A549 (cell line): ENCODE measurements around the gene DDX27. TPM values are rescaled to one million over a fixed set of nuclear protein-coding genes. Genes with fewer than 3 reads are reported as not detected.

Source experiments
- ATOH8 ChIP-seq: fragments of 250-450 bp; sonication (Bioruptor Pico); IDR thresholded peaks from 2 replicates; pipeline ENCODE4 v1.5.0; 2020; ENCODE audit warnings: low read depth, mild to moderate bottlenecking, moderate library complexity
- BHLHE40 ChIP-seq: IDR thresholded peaks from 2 replicates; pipeline ENCODE4 v1.6.1; 2012; ENCODE audit warnings: low read depth, low read length, inconsistent platforms
- CBX2 ChIP-seq: fragments of 200-600 bp; sonication (generic); IDR thresholded peaks from 2 replicates; pipeline ENCODE4 v1.6.1; 2016; ENCODE audit warnings: low read depth, mild to moderate bottlenecking, borderline replicate concordance
- CBX8 ChIP-seq: fragments of 200-600 bp; sonication (generic); IDR thresholded peaks from 2 replicates; pipeline ENCODE4 v1.6.1; 2016
- CEBPB ChIP-seq, 2 experiments: fragments of >200 bp in 1 of 2; sonication (Bioruptor Twin) in 1 of 2; formaldehyde crosslinking in 1 of 2; IDR thresholded peaks; 2 replicates each; pipeline ENCODE4 v1.6.1; 2012 to 2016
- CHD2 ChIP-seq: fragments of 150-350 bp; IDR thresholded peaks from 2 replicates; pipeline ENCODE4 v1.6.1; 2014; ENCODE audit warnings: low read length; ENCODE audit not compliant: partially characterized antibody
- E2F6 ChIP-seq: IDR thresholded peaks from 2 replicates; pipeline ENCODE4 v1.6.1; 2012; ENCODE audit warnings: low read depth, borderline replicate concordance
- EHF ChIP-seq: fragments of 250-450 bp; sonication (Bioruptor Pico); IDR thresholded peaks from 2 replicates; pipeline ENCODE4 v1.5.0; 2020; ENCODE audit warnings: mild to moderate bottlenecking
- EHMT2 ChIP-seq: fragments of 200-600 bp; sonication (generic); IDR thresholded peaks from 2 replicates; pipeline ENCODE4 v1.6.1; 2016; ENCODE audit warnings: antibody characterized with exemption, low read depth, mild to moderate bottlenecking, moderate library complexity
- FOSB ChIP-seq: fragments of 250-450 bp; sonication (Bioruptor Pico); IDR thresholded peaks from 2 replicates; pipeline ENCODE4 v1.5.0; 2020; ENCODE audit warnings: mild to moderate bottlenecking, moderate library complexity
- HDAC2 ChIP-seq: fragments of 200-600 bp; sonication (generic); IDR thresholded peaks from 2 replicates; pipeline ENCODE4 v1.6.1; 2016
- HES2 ChIP-seq: fragments of >200 bp; sonication (Bioruptor Twin); formaldehyde crosslinking; IDR thresholded peaks from 2 replicates; pipeline ENCODE4 v1.6.1; 2016
- HEYL ChIP-seq: fragments of 250-450 bp; sonication (Bioruptor Pico); IDR thresholded peaks from 2 replicates; pipeline ENCODE4 v1.8.0; 2021; ENCODE audit warnings: mild to moderate bottlenecking, moderate library complexity
- HOXB5 ChIP-seq: fragments of 250-450 bp; sonication (Bioruptor Pico); IDR thresholded peaks from 2 replicates; pipeline ENCODE4 v1.5.0; 2020; ENCODE audit warnings: mild to moderate bottlenecking, moderate library complexity
- MYC ChIP-seq: IDR thresholded peaks from 2 replicates; pipeline ENCODE4 v1.6.1; 2012; ENCODE audit warnings: mild to moderate bottlenecking, inconsistent platforms, low read length, improper control_type of control experiment, borderline replicate concordance
- NFE2L2 ChIP-seq: fragments of 150-350 bp; conservative IDR thresholded peaks from 2 replicates; pipeline ENCODE4 v1.6.1; 2014; ENCODE audit warnings: low read length
- NR3C1 ChIP-seq: fragments of >200 bp; sonication (Bioruptor Twin); formaldehyde crosslinking; IDR thresholded peaks from 3 replicates; pipeline ENCODE4 v1.6.1; 2017
- POLR2A ChIP-seq: IDR thresholded peaks from 2 replicates; pipeline ENCODE4 v1.6.1; 2012; ENCODE audit warnings: mild to moderate bottlenecking, low read length
- RAD21 ChIP-seq, 2 experiments: fragments of >200 bp in 1 of 2; sonication (Bioruptor Twin) in 1 of 2; formaldehyde crosslinking in 1 of 2; IDR thresholded peaks in 1 of 2; conservative IDR thresholded peaks in 1 of 2; 2 replicates in 1 of 2; 3 replicates in 1 of 2; pipeline ENCODE4 v1.6.1; 2012 to 2018; ENCODE audit warnings: inconsistent platforms in 1 of 2
- RARB ChIP-seq: fragments of 250-450 bp; sonication (Bioruptor Pico); IDR thresholded peaks from 2 replicates; pipeline ENCODE4 v1.8.0; 2021; ENCODE audit warnings: mild to moderate bottlenecking, moderate library complexity
- RCOR1 ChIP-seq: fragments of 150-350 bp; IDR thresholded peaks from 2 replicates; pipeline ENCODE4 v1.6.1; 2014; ENCODE audit warnings: antibody characterized with exemption, low read length, low read depth
- REST ChIP-seq: fragments of 200-600 bp; sonication (generic); IDR thresholded peaks from 2 replicates; pipeline ENCODE4 v1.6.1; 2016; ENCODE audit warnings: antibody characterized with exemption, mild to moderate bottlenecking, moderate library complexity
- RNF2 ChIP-seq: fragments of 200-600 bp; sonication (generic); IDR thresholded peaks from 2 replicates; pipeline ENCODE4 v1.6.1; 2016; ENCODE audit warnings: low read depth, mild to moderate bottlenecking, antibody characterized with exemption, moderate library complexity, borderline replicate concordance
- SREBF2 ChIP-seq: fragments of 450-650 bp; IDR thresholded peaks from 2 replicates; pipeline ENCODE4 v1.6.1; 2014; ENCODE audit warnings: mild to moderate bottlenecking, moderate library complexity
- USF2 ChIP-seq: fragments of 450-650 bp; IDR thresholded peaks from 2 replicates; pipeline ENCODE4 v1.6.1; 2014; ENCODE audit warnings: antibody characterized with exemption
- ZC3H11A ChIP-seq: fragments of 450-650 bp; IDR thresholded peaks from 2 replicates; pipeline ENCODE4 v1.6.1; 2014; ENCODE audit warnings: antibody characterized with exemption, mild to moderate bottlenecking
- ZFP36 ChIP-seq: fragments of 450-650 bp; IDR thresholded peaks from 2 replicates; pipeline ENCODE4 v1.6.1; 2014; ENCODE audit warnings: borderline replicate concordance; ENCODE audit not compliant: partially characterized antibody
- ZSCAN20 ChIP-seq: fragments of 250-450 bp; sonication (Bioruptor Pico); IDR thresholded peaks from 2 replicates; pipeline ENCODE4 v1.8.0; 2022; ENCODE audit warnings: mild to moderate bottlenecking, moderate library complexity
- polyA plus RNA-seq, 4 experiments: library from polyadenylated mRNA; depleted of rRNA in 3 of 4; stranded (reverse); fragments of >200 nt; fragmentation: RNase III in 1 of 4; extraction: RNeasy Plus Mini Kit Qiagen cat#74134 plus additional on column Dnase treatment in 1 of 4; gene quantifications; 2 replicates in 3 of 4; 3 replicates in 1 of 4; pipeline ENCODE4 v1.2.3, GENCODE V29; 2011 to 2017

DDX27 gene
- polyA plus RNA-seq, 2 of the 4 experiments (the other 2 are of a cell fraction) = 69.3 TPM

GRCh38 chr20:49219091-49219923 is at the start of gene DDX27 (continued):
- TF ChIP-seq ZFP36 = no peak
- peak; percentile 76 to 95 for TF ChIP-seq CEBPB (IDR thresholded peaks at IDR 0.05)
- TF ChIP-seq HES2 = no peak
- TF ChIP-seq CBX2 = no peak
- peak; percentile 62 for TF ChIP-seq E2F6
- TF ChIP-seq RARB (CRISPR knock-in tag) = no peak
- no peak for TF ChIP-seq NFE2L2
- TF ChIP-seq BHLHE40 = no peak
- TF ChIP-seq NR3C1 = no peak
- peak; percentile 95 for TF ChIP-seq POLR2A
- TF ChIP-seq ZC3H11A = no peak
- TF ChIP-seq USF2 = no peak
- no peak for TF ChIP-seq RAD21 (conservative IDR thresholded peaks at IDR 0.05 in 1 of 2, IDR thresholded peaks at IDR 0.05 in 1 of 2)
- TF ChIP-seq ATOH8 (CRISPR knock-in tag) = no peak
- no peak for TF ChIP-seq ZSCAN20 (CRISPR knock-in tag)
- no peak for TF ChIP-seq EHF (CRISPR knock-in tag)
- no peak for TF ChIP-seq HDAC2
- no peak for TF ChIP-seq CBX8
- no peak for TF ChIP-seq RCOR1
- no peak for TF ChIP-seq SREBF2
- TF ChIP-seq REST = no peak
- no peak for TF ChIP-seq CHD2
- no peak for TF ChIP-seq EHMT2
- TF ChIP-seq HEYL = no peak
- TF ChIP-seq MYC = peak; percentile 49; the same call in 1 of the 2 replicates
- TF ChIP-seq HOXB5 (CRISPR knock-in tag) = no peak
- TF ChIP-seq FOSB = no peak
- TF ChIP-seq RNF2 = no peak
- TF ChIP-seq, all 56 proteins: peak for 11
